Cerebellar nuclear complex (tissue), 1 donor: ENCODE measurements around the gene TRIM69.
"Not testable (repeated sequence)": the region's sequence is repeated elsewhere in the genome, so short reads cannot be mapped to it uniquely, and the experiment has no call there.

Experiments used
- DNase-seq, 2 experiments: peaks; one replicate each; lab custom pipeline; 2025; lab: John Stamatoyannopoulos, UW

The TRIM69 gene

DNA sequence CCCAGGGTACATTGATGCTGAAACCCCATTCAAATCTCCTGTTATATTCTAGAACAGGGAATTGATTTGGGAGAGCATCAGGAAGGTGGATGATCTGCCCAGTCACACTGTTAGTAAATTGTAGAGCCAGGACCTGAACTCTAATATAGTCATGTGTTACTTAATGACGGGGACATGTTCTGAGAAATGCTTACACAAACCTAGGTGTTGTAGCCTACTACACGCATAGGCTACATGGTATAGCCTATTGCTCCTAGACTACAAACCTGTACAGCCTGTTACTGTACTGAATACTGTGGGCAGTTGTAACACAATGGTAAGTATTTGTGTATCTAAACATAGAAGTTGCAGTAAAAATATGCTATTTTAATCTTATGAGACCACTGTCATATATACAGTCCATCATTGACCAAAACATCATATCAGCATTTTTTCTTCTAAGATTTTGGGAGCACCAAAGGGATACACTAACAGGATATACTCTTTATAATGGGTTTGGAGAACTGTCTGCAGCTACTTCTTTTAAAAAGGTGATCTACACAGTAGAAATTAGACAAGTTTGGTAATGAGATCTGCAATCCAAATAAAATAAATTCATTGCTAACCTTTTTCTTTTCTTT is 19.2 kb upstream of the TRIM69 start:
- no peak for DNase-seq

DNA sequence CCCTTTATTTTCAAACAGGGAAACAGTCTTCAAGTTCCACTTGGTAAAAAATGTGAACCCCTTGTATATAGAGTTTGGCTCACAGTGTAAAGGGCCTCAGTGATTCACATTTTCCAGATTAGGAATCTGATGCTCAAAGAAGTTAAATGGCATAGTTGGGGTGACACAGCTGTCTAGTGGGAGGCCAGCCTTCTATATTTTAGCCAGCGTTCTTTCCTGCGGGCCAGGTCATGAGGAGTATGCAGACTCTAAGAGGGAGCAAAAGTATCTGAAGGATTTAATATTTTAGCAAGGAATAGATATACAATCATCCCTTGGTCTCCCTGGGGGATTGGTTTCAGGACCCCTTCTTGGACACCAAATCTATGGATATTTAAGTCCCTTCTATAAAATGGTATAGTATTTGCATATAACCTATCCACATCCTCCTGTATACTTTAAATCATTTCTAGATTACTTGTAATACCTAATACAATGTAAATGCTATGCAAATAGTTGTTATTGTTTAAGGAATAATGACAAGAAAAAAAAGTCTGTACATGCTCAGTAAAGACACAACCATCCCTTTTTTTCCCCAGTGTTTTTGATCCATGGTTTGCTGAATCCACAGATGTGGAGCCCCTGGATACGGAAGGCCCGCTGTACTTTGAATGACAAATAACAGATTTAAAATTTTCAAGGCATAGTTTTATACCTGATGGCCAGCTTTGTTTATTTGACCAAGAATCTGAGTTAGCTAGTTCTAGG is 18.0 kb upstream of the TRIM69 start:
- DNase-seq = no peak

DNA sequence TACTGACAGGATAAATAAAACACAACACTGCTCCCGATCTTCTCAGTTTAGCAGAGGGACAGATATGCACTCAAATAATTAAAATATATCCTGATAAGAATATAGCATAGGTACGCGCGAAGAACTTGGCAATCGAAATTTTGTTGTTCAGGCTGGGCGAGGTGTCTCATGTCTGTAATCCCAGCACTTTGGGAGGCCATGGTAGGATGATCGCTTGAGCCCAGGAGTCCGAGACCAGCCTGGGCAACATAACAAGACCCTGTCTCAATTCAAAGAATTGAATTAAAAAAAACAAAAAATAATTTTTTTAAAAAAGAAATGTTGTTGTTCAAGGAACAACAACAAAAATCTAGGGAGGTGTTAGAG is 17.4 kb upstream of the TRIM69 start:
- DNase-seq = no peak

DNA sequence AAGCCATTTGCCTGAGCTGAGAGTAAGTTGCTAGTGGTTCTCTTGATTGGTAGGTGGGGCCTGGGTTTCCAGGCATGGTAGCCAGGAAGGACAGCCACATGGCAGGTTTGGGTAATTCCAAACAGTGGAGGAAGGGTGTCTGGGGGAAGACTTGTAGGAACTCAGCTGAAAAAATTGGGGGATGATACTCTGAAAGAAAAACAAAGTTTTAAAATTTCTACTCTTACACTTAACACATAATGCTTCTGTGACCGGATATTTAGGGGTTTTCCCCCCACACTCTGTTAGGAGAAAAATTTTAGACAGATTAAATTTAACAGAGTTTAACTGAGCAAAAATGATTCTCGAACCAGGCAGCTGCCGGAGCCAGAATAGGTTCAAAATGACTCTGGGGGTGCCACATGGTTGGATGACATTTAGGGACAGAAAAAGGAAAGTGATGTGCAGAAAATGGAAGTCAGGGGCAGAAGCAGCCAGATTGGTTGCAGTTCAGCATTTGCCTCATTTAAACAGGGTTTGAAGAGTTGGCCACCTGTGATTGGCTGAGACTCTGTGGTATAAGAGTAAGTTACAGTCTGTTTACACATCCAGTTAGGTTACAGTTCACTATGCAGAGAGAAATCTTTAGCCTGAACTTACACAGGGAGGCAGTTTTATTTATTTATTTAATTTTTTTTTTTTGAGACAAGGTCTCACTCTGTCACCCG is 16.9 kb upstream of the TRIM69 start:
- DNase-seq = no peak

DNA sequence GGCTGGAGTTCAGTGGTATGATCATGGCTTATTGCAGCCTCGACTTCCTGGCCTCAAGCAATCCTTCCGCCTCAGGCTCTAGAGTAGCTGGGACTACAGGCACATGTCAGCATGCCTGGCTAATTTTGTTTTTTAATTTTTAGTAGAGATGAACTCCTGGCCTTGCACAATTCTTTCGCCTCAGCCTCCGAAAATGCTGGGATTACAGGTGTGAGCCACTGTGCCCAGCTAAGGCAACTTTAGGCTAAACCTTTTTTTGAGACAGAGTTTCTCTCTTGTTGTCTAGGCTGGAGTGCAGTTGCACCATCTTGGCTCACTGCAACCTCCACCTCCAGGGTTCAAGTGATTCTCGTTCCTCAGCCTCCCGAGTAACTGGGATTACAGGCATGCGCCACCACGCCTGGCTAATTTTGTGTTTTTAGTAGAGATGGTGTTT is 16.3 kb upstream of the TRIM69 start:
- not testable (repeated sequence) for DNase-seq

DNA sequence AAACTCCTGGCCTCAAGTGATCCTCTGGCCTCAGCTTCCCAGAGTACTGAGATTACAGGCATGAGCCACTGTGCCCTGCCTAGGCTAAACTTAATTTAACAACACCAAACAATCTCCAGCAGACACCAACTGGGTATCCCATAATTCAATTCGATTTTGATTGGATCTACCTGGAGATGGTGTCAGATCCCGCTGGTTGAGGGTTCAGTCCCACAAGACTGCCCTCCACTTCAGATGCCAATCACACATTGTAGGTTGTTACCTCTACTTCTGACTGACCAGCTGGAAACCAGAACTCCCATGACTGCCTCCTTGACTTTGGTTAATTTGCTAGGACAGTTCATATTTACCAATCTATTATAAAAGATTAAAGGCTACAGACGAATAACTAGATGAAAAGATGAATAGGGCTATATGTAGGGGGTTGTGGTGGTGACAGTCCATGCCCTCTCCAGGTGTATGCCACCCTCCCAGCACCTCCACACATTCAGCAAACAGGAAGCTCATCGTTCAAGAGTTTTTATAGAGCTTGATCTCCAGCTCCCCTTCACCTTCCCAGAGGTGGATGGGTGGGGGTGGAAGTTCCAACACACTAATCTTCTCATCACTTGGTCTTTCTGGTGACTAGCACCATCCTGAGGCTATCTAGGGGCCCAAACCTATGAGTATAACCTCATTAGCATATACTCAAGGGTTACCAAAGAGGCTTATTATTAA is 15.7 kb upstream of the TRIM69 start:
- no peak for DNase-seq

DNA sequence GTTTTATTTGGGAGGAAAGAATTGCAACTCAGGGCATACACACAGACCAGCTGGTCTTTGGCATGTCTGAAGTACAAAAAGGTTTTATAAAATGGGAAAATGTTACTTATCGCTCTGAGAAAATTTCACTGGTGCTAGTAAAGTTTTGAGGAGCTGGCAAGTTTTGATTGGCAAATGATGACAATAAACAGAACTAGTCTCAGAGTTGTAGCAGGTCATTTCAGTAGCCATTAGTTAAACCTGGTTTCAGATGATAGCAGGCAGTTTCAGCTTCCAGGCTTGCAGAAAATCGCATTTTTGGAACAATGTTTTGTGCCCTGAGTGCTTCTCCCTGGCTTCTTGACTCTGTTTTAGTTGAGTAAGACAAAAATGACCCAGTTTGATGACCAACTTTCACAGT is 14.3 kb upstream of the TRIM69 start:
- no peak for DNase-seq

DNA sequence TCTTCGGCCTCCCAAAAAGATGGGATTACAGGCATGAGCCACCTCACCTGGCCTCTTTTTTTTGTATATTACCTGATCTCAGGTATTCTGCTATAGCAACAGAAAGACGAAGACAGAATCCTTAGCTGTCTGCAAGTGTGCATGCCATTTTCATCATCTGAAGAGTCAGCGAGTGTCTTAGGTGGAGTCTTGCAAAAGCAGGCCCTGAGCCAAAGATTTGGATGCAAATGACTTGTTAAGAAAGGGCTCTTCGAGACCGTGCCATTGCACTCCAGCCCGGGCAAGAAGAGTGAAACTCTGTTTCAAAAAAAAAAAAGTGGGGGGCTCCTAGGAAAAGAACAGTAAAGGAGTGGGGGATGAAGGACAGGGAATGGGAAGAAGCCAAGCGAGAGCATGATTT is 10.2 kb upstream of the TRIM69 start:
- DNase-seq = no peak

DNA sequence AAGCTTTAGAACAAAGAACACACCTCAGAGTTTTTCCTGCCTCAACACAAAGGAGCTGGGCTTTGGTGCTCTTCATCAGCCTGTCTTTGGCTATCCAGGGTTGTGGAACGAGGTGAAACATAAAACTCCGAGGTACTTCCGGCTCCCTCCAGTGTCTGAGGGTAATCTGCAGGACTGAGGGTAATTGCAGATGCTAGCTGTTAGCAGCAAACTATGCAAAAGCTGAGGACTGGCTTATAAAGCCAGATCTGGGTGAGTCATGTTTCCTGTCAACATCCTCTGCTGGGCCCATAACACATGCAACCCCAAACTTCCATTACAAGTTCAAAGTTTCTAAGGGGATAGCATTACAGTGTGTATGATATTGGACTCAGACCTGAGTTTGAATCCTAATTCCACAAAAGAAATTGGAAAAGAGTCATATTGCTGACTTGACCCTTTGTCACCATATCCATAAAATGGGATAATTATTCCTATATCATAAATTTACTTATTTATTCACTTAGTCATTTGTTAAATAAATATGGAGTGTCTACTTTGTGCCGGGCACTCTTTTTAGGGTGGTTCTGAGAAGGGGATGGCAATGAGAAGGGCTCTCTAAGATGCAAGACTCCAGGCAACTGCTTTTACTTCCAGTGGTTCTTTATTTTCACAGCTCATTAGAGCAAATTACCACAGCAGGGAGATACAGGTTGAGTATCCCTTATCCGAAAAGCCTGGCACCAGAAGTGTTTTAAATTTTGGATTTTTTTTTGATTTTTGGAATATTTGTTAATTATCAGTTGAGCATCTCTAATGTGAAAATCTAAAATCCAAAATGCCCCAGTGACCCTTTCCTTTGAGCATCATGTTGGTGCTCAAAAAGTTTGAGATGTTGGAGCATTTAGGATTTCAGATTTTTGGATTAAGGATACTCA is 9.5 kb upstream of the TRIM69 start:
- no peak for DNase-seq

DNA sequence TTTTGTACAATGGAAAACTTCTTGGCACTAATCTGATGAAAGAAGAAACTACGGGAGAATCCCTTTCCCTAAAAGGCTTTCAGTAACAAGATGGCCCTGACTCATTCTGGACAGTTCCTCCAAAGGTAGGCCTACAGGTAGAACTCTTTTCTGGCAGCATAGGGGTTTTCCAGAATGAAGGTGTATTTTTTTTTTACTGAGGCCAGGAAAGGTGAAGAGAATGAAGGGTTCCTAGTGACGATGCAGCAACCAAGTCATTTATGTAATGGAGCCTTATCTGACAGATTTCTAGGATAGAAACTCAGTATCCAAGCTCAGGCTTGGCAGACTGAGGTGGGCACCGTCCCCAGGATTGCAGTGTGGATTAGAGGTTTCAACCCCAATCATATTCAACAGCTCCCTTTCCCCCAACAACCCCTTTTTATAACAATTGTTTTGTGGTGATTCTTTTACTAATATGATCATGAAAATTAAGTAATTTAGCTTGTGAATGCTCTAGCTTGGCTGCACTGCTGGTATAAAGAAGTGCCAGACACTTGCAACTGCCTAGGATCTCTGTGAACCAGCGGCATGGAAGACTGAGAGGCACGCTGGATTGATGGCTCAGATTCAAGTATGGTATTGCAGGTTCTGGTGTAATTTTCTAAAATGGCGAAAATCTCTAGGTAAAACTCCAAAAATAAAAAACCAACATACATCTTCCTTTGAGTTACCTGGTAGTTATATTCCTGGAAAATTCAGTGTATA is 8.7 kb upstream of the TRIM69 start:
- DNase-seq = no peak

DNA sequence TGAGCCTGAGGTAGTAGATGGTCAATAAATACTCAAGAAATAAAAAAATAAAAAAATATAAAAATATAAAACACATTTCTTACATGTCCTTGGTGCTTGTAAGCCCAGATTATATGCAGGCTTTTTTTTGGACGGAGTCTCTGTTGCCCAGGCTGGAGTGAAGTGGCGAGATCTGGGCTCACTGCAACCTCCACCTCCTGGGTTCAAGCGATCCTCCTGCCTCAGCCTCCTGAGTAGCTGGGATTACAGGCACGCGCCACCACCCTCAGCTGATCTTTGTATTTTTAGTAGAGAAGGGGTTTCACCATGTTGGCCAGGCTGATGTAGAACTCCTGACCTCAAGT is 8.1 kb upstream of the TRIM69 start:
- not testable (repeated sequence) for DNase-seq

DNA sequence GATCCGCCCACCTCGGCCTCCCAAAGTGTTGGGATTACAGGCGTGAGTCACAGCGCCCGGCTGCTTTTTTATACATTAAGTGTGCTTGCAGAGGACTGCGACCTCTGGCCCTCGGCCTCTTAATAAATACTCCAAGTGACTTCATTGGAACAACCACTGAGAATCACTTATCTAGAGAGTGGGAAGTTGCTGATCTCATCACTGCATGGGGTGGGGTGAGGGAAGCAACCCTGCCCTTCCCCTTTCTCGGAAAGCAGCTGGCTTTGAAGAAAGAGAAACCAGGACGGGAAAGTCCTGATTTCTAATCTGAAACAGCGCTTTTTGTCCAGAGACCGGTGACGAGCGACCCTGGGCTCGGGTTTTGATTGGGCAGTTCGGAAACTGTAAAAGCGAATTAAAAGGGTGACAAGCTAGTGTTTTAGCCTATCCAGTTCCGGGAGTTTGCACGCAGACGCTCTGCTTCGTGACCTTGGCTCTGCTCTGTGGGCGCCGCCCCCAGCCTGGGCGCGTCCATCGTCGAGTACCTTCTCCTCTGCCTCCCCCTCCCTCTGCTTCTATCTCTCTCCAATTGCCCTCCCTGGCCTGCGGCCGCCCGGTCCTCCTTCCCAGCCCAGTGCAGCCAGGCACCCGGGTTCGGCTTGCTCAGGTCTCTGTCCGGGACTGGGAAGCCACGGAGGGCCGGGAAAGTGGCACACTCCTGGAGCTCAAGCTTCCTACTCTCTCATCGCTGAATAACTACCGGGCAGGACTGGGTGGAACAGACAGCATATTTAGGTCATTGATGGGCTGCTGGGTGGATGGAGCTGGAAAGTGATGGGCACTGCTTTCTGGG is 7.5 kb upstream of the TRIM69 start:
- DNase-seq = peak; percentile 92 to 98

DNA sequence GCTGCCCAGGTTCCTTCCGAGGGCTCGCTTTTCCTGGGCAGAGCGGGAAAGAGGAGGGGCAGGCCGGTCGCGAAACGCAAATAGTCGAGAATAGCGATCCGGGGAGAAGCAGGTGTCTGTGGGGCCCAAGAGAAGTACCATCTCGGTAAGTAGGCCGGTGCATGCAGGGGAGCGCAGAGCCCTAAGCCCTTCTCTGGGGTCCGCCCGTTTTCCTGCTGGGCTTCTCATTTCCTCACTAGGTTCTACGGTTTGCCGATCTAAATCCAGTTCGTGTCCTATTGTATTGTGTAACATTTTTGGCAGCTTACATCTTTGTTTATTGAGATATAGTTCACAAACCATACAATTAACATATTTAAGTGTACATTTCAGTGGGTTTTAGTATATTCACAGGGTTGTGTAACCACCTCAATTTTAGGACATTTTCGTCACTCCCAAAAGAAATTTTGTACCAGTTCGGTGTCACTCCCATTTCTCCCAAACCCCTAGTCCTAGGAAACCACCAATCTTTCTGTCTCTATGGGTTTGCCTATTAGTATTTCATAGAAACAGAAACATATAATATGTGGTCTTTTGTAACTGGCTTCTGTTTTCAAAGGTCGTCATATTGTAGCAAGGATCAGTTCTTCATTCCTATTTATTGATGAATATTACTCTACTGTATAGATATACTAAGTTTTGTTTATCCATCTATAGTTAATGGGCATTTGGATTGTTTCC is 6.8 kb upstream of the TRIM69 start:
- DNase-seq = peak in 1 of 2 experiments; percentile 65

DNA sequence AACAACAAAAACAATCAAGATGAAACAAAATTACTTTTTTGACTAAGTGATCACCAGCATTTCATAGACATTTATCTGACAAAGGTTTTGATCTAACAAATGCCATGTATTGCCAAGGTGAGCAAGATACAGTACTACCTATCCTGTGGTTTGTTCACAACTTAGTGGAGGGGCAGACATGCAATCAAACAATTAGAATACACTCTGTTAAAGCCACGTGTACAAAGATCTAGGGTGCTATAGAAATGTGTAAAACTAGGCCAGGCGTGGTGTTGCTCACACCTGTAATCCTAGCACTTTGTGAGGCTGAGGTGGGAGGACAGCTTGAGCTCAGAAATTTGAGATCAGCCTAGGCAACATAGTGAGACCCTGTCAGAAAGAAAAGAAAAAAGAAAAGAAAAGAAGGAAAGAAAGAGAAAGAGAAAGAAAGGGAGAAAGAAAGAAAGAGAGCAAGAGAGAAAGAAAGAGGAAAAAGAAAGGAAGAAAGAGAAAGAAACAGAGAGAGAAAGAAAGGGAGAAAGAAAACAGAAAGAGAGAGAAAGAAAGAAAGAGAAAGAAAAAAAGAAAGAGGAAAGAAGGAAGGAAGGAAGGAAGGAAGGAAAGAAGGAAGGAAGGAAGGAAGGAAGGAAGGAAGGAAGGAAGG is 1.4 kb upstream of the TRIM69 start:
- DNase-seq = no peak

DNA sequence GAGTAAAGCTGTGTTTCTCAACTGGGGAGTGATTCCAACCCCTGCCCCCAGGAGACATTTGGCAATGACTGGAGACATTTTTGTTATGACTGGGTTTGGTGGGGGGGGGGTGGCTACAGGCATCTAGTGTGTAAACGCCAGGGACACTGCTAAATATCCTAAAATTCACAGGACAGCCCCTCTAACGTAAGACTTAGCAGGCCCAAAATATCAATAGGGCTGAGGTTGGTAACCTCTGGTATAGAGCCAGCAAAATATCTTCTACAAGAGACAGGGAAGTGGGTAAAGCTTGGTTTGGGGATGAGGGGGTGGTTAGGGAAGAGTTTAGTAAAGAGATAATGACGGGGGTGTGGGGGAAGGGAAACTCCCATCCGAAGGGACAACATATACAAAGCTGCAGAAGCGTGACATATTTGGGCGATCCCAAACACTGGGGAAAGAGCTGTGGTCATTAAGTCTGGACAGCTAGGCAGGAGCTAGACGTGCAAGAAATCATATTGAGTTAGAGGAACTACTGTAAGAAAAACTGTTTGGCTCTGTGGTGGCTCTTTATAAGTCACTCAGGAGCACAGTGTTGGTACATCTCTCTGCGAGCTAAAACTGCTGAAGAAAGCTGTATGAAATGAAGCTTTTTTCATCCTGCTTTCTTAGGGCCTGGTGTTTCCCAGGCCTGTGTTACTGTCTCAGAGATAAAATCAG is 697 bp upstream of the TRIM69 start:
- no peak for DNase-seq

DNA sequence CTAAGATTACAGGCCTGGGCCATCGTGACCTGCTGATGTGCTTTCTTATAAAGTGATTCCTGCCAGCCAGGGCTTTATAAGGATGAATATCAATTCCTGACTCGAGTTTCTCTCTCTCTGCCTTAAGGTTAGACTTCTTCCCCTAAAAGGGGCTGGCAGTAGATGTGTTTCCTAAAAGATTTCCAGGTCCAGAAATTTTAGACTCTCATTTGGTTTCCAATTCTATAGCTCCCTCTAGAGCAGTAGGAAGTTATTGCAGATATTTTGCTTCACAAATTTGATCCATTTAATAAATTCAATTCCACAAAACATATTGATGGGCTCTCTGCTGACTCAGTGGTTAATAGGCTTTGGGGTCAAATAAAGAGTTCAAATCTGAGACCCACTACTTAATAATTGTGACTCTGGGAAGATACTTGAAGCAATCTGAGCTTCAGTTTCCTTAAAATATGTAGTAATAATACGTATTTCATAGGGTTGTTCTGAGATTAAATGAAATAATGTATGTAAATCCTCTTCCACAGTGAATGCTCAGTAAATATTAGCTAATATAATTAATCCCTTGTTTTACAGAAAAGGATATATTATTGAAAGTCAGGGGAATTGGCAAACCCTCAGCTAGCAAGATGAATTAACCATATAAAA is 2.1 kb downstream of the TRIM69 start:
- no peak for DNase-seq

DNA sequence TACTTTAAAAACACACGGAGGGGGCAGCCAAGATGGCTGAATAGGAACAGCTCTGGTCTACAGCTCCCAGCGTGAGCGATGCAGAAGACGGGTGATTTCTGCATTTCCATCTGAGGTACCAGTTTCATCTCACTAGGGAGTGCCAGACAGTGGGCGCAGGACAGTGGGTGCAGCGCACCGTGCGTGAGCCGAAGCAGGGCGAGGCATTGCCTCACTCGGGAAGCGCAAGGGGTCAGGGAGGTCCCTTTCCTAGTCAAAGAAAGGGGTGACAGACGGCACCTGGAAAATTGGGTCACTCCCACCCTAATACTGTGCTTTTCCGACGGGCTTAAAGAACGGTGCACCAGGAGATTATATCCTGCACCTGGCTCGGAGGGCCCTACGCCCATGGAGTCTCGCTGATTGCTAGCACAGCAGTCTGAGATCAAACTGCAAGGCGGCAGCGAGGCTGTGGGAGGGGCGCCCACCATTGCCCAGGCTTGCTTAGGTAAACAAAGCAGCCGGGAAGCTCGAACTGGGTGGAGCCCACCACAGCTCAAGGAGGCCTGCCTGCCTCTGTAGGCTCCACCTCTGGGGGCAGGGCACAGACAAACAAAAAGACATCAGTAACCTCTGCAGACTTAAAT is 3.0 kb downstream of the TRIM69 start:
- DNase-seq = not testable (repeated sequence)
